ENCODE results near the gene NTF4.
"Not testable (repeated sequence)": the region's sequence is repeated elsewhere in the genome, so short reads cannot be mapped to it uniquely, and the experiment has no call there.

DNA sequence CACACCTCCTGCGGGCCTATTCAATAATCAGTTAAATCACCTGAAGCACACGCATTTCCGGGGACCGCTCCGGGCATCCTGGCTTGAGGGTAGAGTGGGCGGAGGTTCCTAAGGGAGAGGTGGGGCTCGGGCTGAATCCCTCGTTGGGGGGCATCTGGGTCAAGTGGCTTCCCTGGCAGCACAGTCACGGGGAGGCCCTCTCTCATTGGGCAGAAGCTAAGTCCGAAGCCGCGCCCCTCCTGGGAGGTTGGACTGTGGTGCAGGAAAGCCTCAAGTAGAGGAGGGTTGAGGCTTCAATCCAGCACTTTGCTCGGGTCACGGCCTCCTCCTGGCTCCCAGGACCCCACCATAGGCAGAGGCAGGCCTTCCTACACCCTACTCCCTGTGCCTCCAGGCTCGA lies 21.1 kb downstream of the NTF4 start, which contains the start of gene CGB5:
- TF ChIP-seq POLR2A (IDR thresholded peaks at IDR 0.05; ENCODE audit: low read length); GATA1 (IDR thresholded peaks at IDR 0.05; ENCODE audit: low read depth, low read length): not testable (repeated sequence)
